Endothelial cell of umbilical vein (primary cell): Measurements from ENCODE around the gene CELF2. TPM values are rescaled to one million over a fixed set of nuclear protein-coding genes. Genes with fewer than 3 reads are reported as not detected.

Experiments
- BruUV-seq: library from RNA; stranded (reverse); fragments of 400-500 nt; replicated peaks from 2 replicates; lab custom pipeline; 2021; lab: Mats Ljungman, UMichigan
- CTCF ChIA-PET: fragments of 300-600, 350-600 bp; sonication (Branson Sonifier 250); formaldehyde crosslinking; loops from one replicate; lab custom pipeline; 2021; ENCODE audit warnings: antibody characterized with exemption, inconsistent platforms; lab: Charles Lee
- POLR2A ChIA-PET: fragments of 300-600, 350-600 bp; sonication (Branson Sonifier 250); formaldehyde crosslinking; loops from one replicate; lab custom pipeline; 2021; ENCODE audit warnings: antibody characterized with exemption, inconsistent platforms; lab: Charles Lee
- DNase-seq: peaks from one replicate; pipeline ENCODE4 v3.0.0-alpha.2; 2011; ENCODE audit warnings: low read depth, low spot score
- FAIRE-seq: peaks from 2 replicates; lab custom pipeline; 2011; peaks lifted over from hg19 to GRCh38; lab: Jason Lieb, UNC
- H2AFZ ChIP-seq: 2 replicates; pipeline ENCODE4 v1.6.0; 2012; ENCODE audit warnings: low read depth, low read length, control low read depth, inconsistent platforms
- H3K27ac ChIP-seq: 2 replicates; pipeline ENCODE4 v1.5.1; 2011; ENCODE audit warnings: low read depth, mild to moderate bottlenecking, control low read depth, low read length, moderate library complexity; ENCODE audit not compliant: insufficient read depth
- H3K27me3 ChIP-seq, 2 experiments: 2 replicates each; pipeline versions ENCODE4 v1.6.0 to v1.6.1; 2011; ENCODE audit warnings: low read length in 2 of 2, mixed read lengths in 1 of 2; ENCODE audit not compliant: control insufficient read depth in 2 of 2, insufficient read depth in 2 of 2
- H3K36me3 ChIP-seq, 2 experiments: 2 replicates in 1 of 2; 3 replicates in 1 of 2; pipeline ENCODE4 v1.5.1; 2011; ENCODE audit warnings: low read length in 2 of 2, mild to moderate bottlenecking in 1 of 2, moderate library complexity in 1 of 2; ENCODE audit not compliant: control insufficient read depth in 2 of 2, insufficient read depth in 2 of 2; ENCODE audit errors: extremely low read depth in 1 of 2
- H3K4me1 ChIP-seq: 3 replicates; pipeline ENCODE4 v1.5.1; 2011; ENCODE audit warnings: mild to moderate bottlenecking, low read length; ENCODE audit not compliant: control insufficient read depth, insufficient read depth; ENCODE audit errors: extremely low read depth
- H3K4me2 ChIP-seq: 2 replicates; pipeline ENCODE4 v1.6.1; 2011; ENCODE audit warnings: low read length, control low read depth, mixed read lengths; ENCODE audit not compliant: insufficient read depth
- H3K4me3 ChIP-seq, 3 experiments: fragments of 200-600 bp in 1 of 3; sonication (generic), shearing (Covaris generic) in 1 of 3; replicated peaks in 1 of 3; 2 replicates each; pipeline ENCODE4 v1.5.1; 2011 to 2016; ENCODE audit warnings: control low read depth in 3 of 3, low read length in 3 of 3, mild to moderate bottlenecking in 2 of 3, inconsistent platforms in 1 of 3, low read depth in 1 of 3, moderate library complexity in 1 of 3; ENCODE audit not compliant: insufficient read depth in 1 of 3
- H3K79me2 ChIP-seq: 2 replicates; pipeline ENCODE4 v1.6.0; 2012; ENCODE audit warnings: low read length, inconsistent platforms; ENCODE audit not compliant: control insufficient read depth, insufficient read depth
- H3K9ac ChIP-seq: replicated peaks from 2 replicates; pipeline ENCODE3; 2011; ENCODE audit warnings: low read length, control low read depth; ENCODE audit not compliant: insufficient read depth; ENCODE audit errors: extremely low read depth
- H3K9me1 ChIP-seq: replicated peaks from 3 replicates; pipeline ENCODE4 v1.6.0; 2011; ENCODE audit warnings: mild to moderate bottlenecking, low read length; ENCODE audit not compliant: control insufficient read depth, insufficient read depth; ENCODE audit errors: extremely low read depth
- H3K9me3 ChIP-seq: replicated peaks from 2 replicates; pipeline ENCODE4 v1.5.1; 2012; ENCODE audit warnings: low read length, inconsistent platforms; ENCODE audit not compliant: control insufficient read depth, insufficient read depth
- H4K20me1 ChIP-seq: replicated peaks from 2 replicates; pipeline ENCODE3; 2011; ENCODE audit warnings: mild to moderate bottlenecking, low read length; ENCODE audit not compliant: control insufficient read depth, insufficient read depth; ENCODE audit errors: extremely low read depth
- CTCF ChIP-seq, 2 donors: IDR thresholded peaks; 1 replicate in 1 of 2; 2 replicates in 1 of 2; pipeline ENCODE4 v1.5.1; 2011; ENCODE audit warnings: low read length in 2 of 2, mild to moderate bottlenecking in 2 of 2, moderate library complexity in 2 of 2, control low read depth in 1 of 2, inconsistent platforms in 1 of 2, low read depth in 1 of 2; ENCODE audit not compliant: insufficient read depth in 1 of 2; ENCODE audit errors: extremely low read depth in 1 of 2
- EZH2 ChIP-seq: IDR thresholded peaks from 2 replicates; pipeline ENCODE4 v1.6.1; 2012; ENCODE audit warnings: borderline replicate concordance, low read depth, mild to moderate bottlenecking, moderate library complexity, low read length, inconsistent platforms; ENCODE audit not compliant: severe bottlenecking
- FOS ChIP-seq: IDR thresholded peaks from 2 replicates; pipeline ENCODE4 v1.6.1; 2011; ENCODE audit warnings: mild to moderate bottlenecking, low read length, moderate library complexity, borderline replicate concordance; ENCODE audit not compliant: insufficient read depth
- GATA2 ChIP-seq: IDR thresholded peaks from 2 replicates; pipeline ENCODE4 v1.7.0; 2011; ENCODE audit warnings: low read depth, mild to moderate bottlenecking, moderate library complexity, mixed read lengths, low read length; ENCODE audit not compliant: insufficient read length, insufficient read depth
- JUN ChIP-seq: IDR thresholded peaks from 2 replicates; pipeline ENCODE4 v1.6.1; 2011; ENCODE audit warnings: borderline replicate concordance, low read depth; ENCODE audit not compliant: insufficient read length, insufficient read depth
- MYC ChIP-seq: IDR thresholded peaks from one replicate; pipeline ENCODE4 v1.6.1; 2011; ENCODE audit warnings: mild to moderate bottlenecking, low read depth, low read length
- POLR2A ChIP-seq: IDR thresholded peaks from 2 replicates; pipeline ENCODE4 v1.6.1; 2012; ENCODE audit warnings: low read depth, mild to moderate bottlenecking, control low read depth, low read length
- POLR2AphosphoS5 ChIP-seq: IDR thresholded peaks from 2 replicates; pipeline ENCODE4 v1.6.1; 2012; ENCODE audit warnings: low read depth, mild to moderate bottlenecking, control low read depth, low read length, moderate library complexity; ENCODE audit not compliant: insufficient read depth
- dilution Hi-C: fragments of 300-500 bp; cut with MboI; formaldehyde crosslinking; loops from one replicate; pipeline ENCODE4 v1.15.0; 2019; ENCODE audit warnings: low sequenced_read_pairs; ENCODE audit not compliant: extremely low pct_ligation_motif_present
- intact Hi-C: fragments of 100-400 bp; cut with micrococcal nuclease; formaldehyde crosslinking; loops from one replicate; pipeline ENCODE4 v1.10.0; 2022
- polyA plus RNA-seq, 4 experiments: library from polyadenylated mRNA; depleted of rRNA in 3 of 4; stranded (reverse) in 3 of 4; unstranded in 1 of 4; fragments of >200 nt; gene quantifications; 2 replicates each; pipeline versions ENCODE4 v1.2.1 to v1.2.3, GENCODE V29; 2011 to 2012; ENCODE audit warnings: missing spikeins in 1 of 4
- total RNA-seq: library from RNA; stranded (reverse); gene quantifications from 2 replicates; pipeline ENCODE4 v1.2.3, GENCODE V29; 2021
- TF ChIP-seq, protein P1 (sequence below): IDR thresholded peaks from 2 replicates; pipeline ENCODE4 v1.6.1; 2011; ENCODE audit not compliant: insufficient read depth, insufficient read length

Gene CELF2
- total and polyA plus RNA-seq, 2 donors (not counting 3 experiments of a cell fraction or from before 2014, with no cell fraction given): 21.6 to 42.6 TPM

- H4K20me1 ChIP-seq: no peaks in the 10 kb centered on the region
These were observed 28.5 kb downstream of the CELF2 start for GRCh38 chr10:11045995-11046775.

More at GRCh38 chr10:11045995-11046775, 28.5 kb downstream of the CELF2 start:
- Histone ChIP-seq H3K4me1 (no peaks in the 10 kb centered on the region), H3K4me2 (no peak overlapping the region), H3K4me3 (no peak overlapping the region), H3K9me1 (no peaks in the 10 kb centered on the region), H2AFZ (no peak overlapping the region), H3K36me3 (peaks cover 0 to 5% of the 10 kb centered on the region in 2 experiments), H3K27me3 (no peaks in the 10 kb centered on the region), H3K9ac (no peak overlapping the region), H3K27ac (no peak overlapping the region), H3K79me2 (no peaks in the 10 kb centered on the region), H3K9me3 (no peaks in the 10 kb centered on the region)
- TF ChIP-seq, protein P1, sequence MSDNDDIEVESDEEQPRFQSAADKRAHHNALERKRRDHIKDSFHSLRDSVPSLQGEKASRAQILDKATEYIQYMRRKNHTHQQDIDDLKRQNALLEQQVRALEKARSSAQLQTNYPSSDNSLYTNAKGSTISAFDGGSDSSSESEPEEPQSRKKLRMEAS: no peak
- TF ChIP-seq POLR2A (no peak), EZH2 (no peak), CTCF (IDR thresholded peaks at IDR 0.05; ENCODE audit: extremely low read depth in 1 of 2, insufficient read depth in 1 of 2, low read depth in 1 of 2, low read length in 2 of 2) (no peak), GATA2 (no peak), MYC (no peak), FOS (no peak), POLR2AphosphoS5 (no peak), JUN (no peak)
- CTCF ChIA-PET: interaction anchor here (1.4 kb wide), 1 partner anchor 10 kb away, joined by 5 read pairs; no protein-coding TSS in a partner anchor
- POLR2A ChIA-PET: no interaction called here
- no TSS peak for BruUV-seq
- FAIRE-seq: no peak
- DNase-seq: no peak
- intact Hi-C loops: no loop called here
- dilution Hi-C loops: no loop called here
